Measurements from ENCODE around the gene NEURL1.

Gene NEURL1

DNA sequence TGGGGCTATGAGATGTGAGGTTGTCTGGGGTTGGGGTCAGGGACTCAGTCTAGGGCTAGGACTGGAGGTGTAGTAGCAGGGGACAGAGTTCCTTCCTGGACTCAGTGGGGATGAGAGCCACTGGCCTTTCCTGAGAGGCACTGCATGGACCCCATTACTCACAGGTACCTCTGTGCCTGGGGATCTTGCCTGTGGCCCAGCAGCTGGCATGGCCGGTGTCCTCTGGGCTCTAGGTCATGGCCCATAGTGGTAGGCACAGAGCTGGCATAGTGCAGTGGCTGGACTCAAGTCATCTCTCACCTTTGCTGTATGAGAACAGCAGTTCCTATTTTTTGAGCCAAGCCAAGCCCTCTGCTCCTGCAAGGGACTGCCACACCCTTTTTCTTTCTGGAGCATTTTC, 51.9 kb downstream of the NEURL1 start:
- Histone ChIP-seq H3K36me3 (replicated peaks) (no peaks in the 10 kb centered on the region), H3K27me3 (ENCODE audit: low read depth) (no peaks in the 10 kb centered on the region), H3K4me1 (peaks cover 9% of the 10 kb centered on the region), H3K9me3 (no peaks in the 10 kb centered on the region), H3K4me3 (no peak overlapping the region)
- in situ Hi-C loops (cut with MboI; ENCODE audit: low sequenced_read_pairs): no loop called here
- DNase-seq (ENCODE audit: low spot score in 2 of 2): no peak

DNA sequence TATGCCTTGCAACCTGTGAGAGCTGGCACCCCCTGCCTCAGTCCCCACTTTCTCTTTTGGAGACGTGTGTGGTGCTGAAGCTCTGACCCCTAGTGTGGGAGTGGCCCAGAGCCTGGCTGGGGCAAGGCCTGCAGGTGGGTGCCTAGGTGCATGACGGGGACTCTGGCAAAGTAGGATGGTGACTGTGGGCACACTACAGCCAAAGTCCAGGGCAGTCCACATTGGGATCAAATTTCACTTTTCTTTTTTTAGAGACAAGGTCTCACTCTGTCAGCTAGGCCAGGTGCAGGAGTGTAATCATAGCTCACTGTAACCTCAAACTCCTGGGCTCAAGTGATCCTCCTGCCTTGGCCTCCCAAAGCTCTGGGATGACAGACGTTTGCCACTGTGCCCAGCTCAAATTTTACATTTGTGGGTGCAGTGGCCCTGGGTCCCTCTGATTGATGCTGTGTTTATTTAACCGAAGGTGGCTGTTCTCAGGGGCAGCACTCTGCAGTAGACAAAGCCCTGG, 52.3 kb downstream of the NEURL1 start:
- Histone ChIP-seq H3K9me3 (no peaks in the 10 kb centered on the region), H3K4me1 (peaks cover 9% of the 10 kb centered on the region), H3K4me3 (no peak overlapping the region), H3K27me3 (ENCODE audit: low read depth) (no peaks in the 10 kb centered on the region), H3K36me3 (replicated peaks) (no peaks in the 10 kb centered on the region)
- no peak for DNase-seq (ENCODE audit: low spot score in 2 of 2)
- in situ Hi-C loops (cut with MboI; ENCODE audit: low sequenced_read_pairs): no loop called here

- Histone ChIP-seq H3K27me3 (ENCODE audit: low read depth) (no peaks in the 10 kb centered on the region), H3K4me3 (no peak overlapping the region), H3K9me3 (no peaks in the 10 kb centered on the region), H3K36me3 (replicated peaks) (no peaks in the 10 kb centered on the region), H3K4me1 (peaks cover 9% of the 10 kb centered on the region)
- no peak for DNase-seq (ENCODE audit: low spot score in 2 of 2)
- in situ Hi-C loops (cut with MboI; ENCODE audit: low sequenced_read_pairs): no loop called here
Observed at GRCh38 chr10:103546401-103546800, 52.9 kb downstream of the NEURL1 start.

- DNase-seq (ENCODE audit: low spot score in 2 of 2): no peak
- Histone ChIP-seq H3K27me3 (ENCODE audit: low read depth) (no peaks in the 10 kb centered on the region), H3K4me3 (no peak overlapping the region), H3K9me3 (no peaks in the 10 kb centered on the region), H3K36me3 (replicated peaks) (no peaks in the 10 kb centered on the region), H3K4me1 (peaks cover 7% of the 10 kb centered on the region)
- in situ Hi-C loops (cut with MboI; ENCODE audit: low sequenced_read_pairs): no loop called here
Observed at GRCh38 chr10:103547391-103547946, 54.0 kb downstream of the NEURL1 start.

DNA sequence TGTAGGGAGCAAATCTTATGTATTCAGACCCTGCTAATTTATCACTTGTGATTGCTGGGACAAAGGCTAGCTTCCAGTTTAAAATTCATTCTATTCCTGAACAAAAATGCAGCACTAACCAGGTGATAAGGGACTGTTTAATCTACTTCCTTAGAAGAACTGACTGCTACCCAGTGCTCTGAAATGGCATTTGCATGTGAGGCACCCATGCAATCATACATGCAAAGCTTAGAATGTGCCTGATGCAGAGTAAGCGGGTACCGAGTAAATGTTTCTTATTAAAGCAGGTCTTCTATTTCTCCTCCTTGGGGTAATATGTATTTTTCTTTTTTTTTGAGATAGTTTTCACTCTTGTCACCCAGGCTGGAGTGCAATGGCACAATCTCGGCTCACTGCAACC, 54.5 kb downstream of the NEURL1 start:
- Histone ChIP-seq H3K36me3 (replicated peaks) (no peaks in the 10 kb centered on the region), H3K4me1 (peaks cover 4% of the 10 kb centered on the region), H3K4me3 (no peak overlapping the region), H3K27me3 (ENCODE audit: low read depth) (no peaks in the 10 kb centered on the region), H3K9me3 (no peaks in the 10 kb centered on the region)
- in situ Hi-C loops (cut with MboI; ENCODE audit: low sequenced_read_pairs): no loop called here
- DNase-seq (ENCODE audit: low spot score in 2 of 2): no peak

- no peak for DNase-seq (ENCODE audit: low spot score in 2 of 2)
- H3K27me3 ChIP-seq (ENCODE audit: low read depth): no peaks in the 10 kb centered on the region
- H3K36me3 ChIP-seq (replicated peaks): no peaks in the 10 kb centered on the region
- in situ Hi-C loops (cut with MboI; ENCODE audit: low sequenced_read_pairs): no loop called here
- no peak overlapping the region for H3K4me3 ChIP-seq
- H3K9me3 ChIP-seq: no peaks in the 10 kb centered on the region
- H3K4me1 ChIP-seq: no peaks in the 10 kb centered on the region
Observed at GRCh38 chr10:103548581-103549348, 55.3 kb downstream of the NEURL1 start.

- in situ Hi-C loops (cut with MboI; ENCODE audit: low sequenced_read_pairs): no loop called here
- H3K4me3 ChIP-seq: no peak overlapping the region
- H3K27me3 ChIP-seq (ENCODE audit: low read depth): no peaks in the 10 kb centered on the region
- no peak for DNase-seq (ENCODE audit: low spot score in 2 of 2)
- no peaks in the 10 kb centered on the region for H3K4me1 ChIP-seq
- no peaks in the 10 kb centered on the region for H3K36me3 ChIP-seq (replicated peaks)
- H3K9me3 ChIP-seq: no peaks in the 10 kb centered on the region
Observed at GRCh38 chr10:103549349-103549685, 55.8 kb downstream of the NEURL1 start.

GRCh38 chr10:103550229-103550628, 56.7 kb downstream of the NEURL1 start:
- Histone ChIP-seq H3K4me3 (no peak overlapping the region), H3K4me1 (no peaks in the 10 kb centered on the region), H3K27me3 (ENCODE audit: low read depth) (no peaks in the 10 kb centered on the region), H3K36me3 (replicated peaks) (no peaks in the 10 kb centered on the region), H3K9me3 (no peaks in the 10 kb centered on the region)
- no peak for DNase-seq (ENCODE audit: low spot score in 2 of 2)
- in situ Hi-C loops (cut with MboI; ENCODE audit: low sequenced_read_pairs): no loop called here

DNA sequence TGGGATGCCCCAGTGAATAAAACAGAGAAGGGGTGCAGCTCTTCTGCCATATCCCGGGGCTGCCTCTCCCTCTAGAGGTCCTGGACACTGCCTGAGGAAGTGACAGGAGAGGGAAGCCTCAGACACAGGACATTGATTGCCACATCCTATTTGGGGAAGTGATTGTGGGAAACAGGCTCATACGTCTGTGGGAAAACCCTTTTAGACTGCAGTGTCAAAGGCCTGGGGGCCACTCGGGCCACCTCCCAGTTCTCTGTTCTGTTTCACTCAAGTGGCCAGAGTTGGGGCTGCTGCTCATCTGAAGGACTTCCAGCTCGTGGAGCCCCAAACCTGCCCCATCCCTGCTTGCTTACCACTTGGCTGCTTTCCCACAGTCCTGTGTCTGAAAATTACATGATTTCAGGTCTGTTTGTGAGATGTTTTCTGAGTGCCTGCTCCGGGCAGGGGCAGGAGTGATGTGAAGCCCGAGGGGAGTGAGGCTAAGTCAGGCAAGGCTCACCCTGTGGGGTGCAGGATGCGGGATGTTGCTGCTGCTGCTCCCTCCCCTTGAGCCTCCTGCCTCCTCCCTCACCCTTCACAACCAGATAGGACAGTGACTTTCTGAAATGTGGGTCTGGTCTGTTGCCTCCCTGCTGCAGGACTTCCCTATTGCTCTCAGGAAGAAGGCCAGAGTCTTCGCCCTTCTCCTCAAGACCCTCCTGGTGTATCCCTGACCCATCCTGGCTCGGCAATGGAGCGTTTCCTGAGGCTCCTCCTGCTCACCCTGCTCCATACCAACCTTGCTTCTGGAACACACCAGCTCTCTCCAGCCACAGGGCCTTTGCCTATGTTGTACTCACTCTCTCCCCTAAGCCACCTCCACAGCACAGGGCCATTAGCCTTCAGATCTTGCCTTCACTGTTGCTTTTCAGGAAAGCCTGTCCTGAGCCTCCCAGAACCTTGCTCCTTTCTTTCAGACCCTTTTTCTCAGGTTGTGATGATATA, 58.4 kb downstream of the NEURL1 start:
- no peaks in the 10 kb centered on the region for H3K9me3 ChIP-seq
- DNase-seq (ENCODE audit: low spot score in 2 of 2): no peak
- H3K4me3 ChIP-seq: no peak overlapping the region
- H3K36me3 ChIP-seq (replicated peaks): no peaks in the 10 kb centered on the region
- in situ Hi-C loops (cut with MboI; ENCODE audit: low sequenced_read_pairs): no loop called here
- no peaks in the 10 kb centered on the region for H3K27me3 ChIP-seq (ENCODE audit: low read depth)
- no peaks in the 10 kb centered on the region for H3K4me1 ChIP-seq

GRCh38 chr10:103552856-103553742, 59.6 kb downstream of the NEURL1 start:
- no peak for DNase-seq (ENCODE audit: low spot score in 2 of 2)
- Histone ChIP-seq H3K4me3 (no peak overlapping the region), H3K27me3 (ENCODE audit: low read depth) (no peaks in the 10 kb centered on the region), H3K4me1 (no peaks in the 10 kb centered on the region), H3K9me3 (no peaks in the 10 kb centered on the region), H3K36me3 (replicated peaks) (no peaks in the 10 kb centered on the region)
- in situ Hi-C loops (cut with MboI; ENCODE audit: low sequenced_read_pairs): no loop called here

DNA sequence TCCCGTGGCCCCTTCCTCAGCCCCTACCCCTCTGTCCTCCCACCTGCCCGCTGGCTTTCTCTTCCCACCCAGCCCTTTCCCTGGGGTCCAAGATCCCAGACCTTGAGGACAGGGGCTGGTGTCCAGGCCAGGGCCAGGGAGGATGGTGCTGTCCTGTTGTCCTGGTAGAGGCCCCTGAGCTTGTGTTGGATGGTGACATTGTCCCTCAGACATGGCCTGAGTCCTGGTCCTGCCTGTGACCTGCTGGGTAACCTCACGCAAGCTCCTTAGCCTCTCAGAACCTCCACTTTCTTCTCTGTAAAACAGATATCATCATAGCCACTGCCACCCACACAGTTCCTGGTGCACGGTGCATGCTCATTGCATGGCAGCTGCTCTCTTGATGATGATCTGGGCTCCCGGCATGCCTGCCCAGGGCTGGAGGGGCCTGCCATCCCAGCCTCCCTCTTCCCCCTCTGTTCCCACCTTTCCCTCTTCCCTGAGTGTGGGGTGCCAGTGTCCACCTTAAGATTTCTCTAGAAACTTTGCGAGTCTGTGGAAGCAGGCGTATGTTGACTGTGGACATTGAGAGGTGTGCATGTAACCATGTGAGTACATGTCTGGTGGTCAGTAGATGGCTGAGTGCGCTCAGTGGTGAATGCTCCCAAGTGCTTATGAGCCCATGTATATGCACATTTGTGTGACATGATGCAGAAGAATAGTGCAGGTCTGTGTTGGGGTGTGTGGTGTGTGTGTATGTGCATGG, 60.4 kb downstream of the NEURL1 start:
- Histone ChIP-seq H3K4me1 (no peaks in the 10 kb centered on the region), H3K36me3 (replicated peaks) (no peaks in the 10 kb centered on the region), H3K27me3 (ENCODE audit: low read depth) (no peaks in the 10 kb centered on the region), H3K4me3 (no peak overlapping the region), H3K9me3 (no peaks in the 10 kb centered on the region)
- DNase-seq (ENCODE audit: low spot score in 2 of 2): no peak
- in situ Hi-C loops (cut with MboI; ENCODE audit: low sequenced_read_pairs): no loop called here

DNA sequence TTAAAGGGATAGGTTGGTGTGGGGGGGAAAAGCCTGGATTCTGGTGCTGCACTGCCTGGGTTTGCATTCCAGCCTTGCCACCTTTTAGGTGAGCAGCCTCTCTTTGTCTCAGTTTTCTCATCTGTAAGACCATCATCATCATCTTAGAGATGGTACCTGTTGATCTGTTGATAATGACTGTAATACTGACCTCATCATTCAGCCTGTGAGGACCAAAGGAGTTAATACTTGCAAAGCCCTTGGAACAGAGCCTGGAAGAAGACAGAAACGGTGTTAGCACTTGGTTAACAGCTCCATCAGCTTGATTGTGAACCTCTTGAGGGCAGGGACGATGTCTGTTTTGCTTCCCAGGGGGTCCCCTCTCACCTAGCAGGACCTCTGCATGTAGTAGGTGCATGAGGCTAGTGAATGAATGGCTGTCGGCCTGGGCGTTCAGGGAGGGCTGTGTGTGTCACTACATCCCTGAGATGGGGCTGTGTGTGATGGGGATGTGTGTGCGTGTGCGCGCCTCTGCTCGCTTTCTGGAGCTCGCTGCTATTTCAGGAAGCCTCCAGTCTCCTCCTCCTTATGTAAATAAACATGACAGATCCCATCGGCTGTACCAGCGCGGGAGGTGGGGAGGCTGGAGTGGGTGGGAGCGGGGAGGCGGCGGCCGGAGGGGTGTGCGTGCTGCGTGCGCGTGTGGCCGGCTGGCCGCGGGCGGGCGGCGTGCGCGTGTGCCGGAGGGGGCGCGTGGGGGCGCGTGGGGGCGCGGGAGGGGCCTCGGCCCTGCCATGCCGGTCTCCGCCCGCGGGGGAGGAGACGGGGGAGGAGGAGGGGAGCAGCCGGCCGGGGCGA, 61.2 kb downstream of the NEURL1 start:
- no peaks in the 10 kb centered on the region for H3K27me3 ChIP-seq (ENCODE audit: low read depth)
- peak; percentile 62 to 80 for DNase-seq (ENCODE audit: low spot score in 2 of 2)
- no peaks in the 10 kb centered on the region for H3K4me1 ChIP-seq
- peak overlapping the region; percentile 32 for H3K4me3 ChIP-seq
- no peaks in the 10 kb centered on the region for H3K9me3 ChIP-seq
- in situ Hi-C loops (cut with MboI; ENCODE audit: low sequenced_read_pairs): no loop called here
- no peaks in the 10 kb centered on the region for H3K36me3 ChIP-seq (replicated peaks)
